HG03354 (cell line): ENCODE measurements around the gene HSF5.

Experiments used
- ATAC-seq: cut with Tn5 transposase; IDR thresholded peaks from one replicate; pipeline ENCODE4 v1.9.1; 2021; ENCODE audit warnings: mild to moderate bottlenecking; ENCODE audit not compliant: unreplicated experiment, poor library complexity, severe bottlenecking

HSF5 gene

GRCh38 chr17:58487589-58488427, at the start of gene HSF5:
Gene HSF5, minus strand, starts transcription at chr17:58488408. Its CDS starts 134 bp downstream, at chr17:58488274.
- ATAC-seq: peak; percentile 79

- ATAC-seq: no peak
These were observed 49.1 kb upstream of the HSF5 start for GRCh38 chr17:58537266-58537665.

- ATAC-seq: no peak
These were observed 48.3 kb upstream of the HSF5 start for GRCh38 chr17:58536542-58536941.

GRCh38 chr17:58535431-58535830, 47.2 kb upstream of the HSF5 start:
- ATAC-seq: no peak

GRCh38 chr17:58534901-58535421, 46.8 kb upstream of the HSF5 start:
- no peak for ATAC-seq

GRCh38 chr17:58534331-58534730, 46.1 kb upstream of the HSF5 start:
- ATAC-seq: no peak

GRCh38 chr17:58533616-58534188, 45.5 kb upstream of the HSF5 start:
- ATAC-seq: no peak

GRCh38 chr17:58532555-58532951, 44.3 kb upstream of the HSF5 start:
- ATAC-seq: no peak

- peak; percentile 54 for ATAC-seq
These were observed 43.7 kb upstream of the HSF5 start for GRCh38 chr17:58531661-58532554.

- no peak for ATAC-seq
These were observed 42.9 kb upstream of the HSF5 start for GRCh38 chr17:58531122-58531521.

GRCh38 chr17:58530655-58531054, 42.4 kb upstream of the HSF5 start:
- ATAC-seq: no peak

GRCh38 chr17:58529275-58529674, 41.1 kb upstream of the HSF5 start:
- no peak for ATAC-seq

GRCh38 chr17:58528443-58528842, 40.2 kb upstream of the HSF5 start:
- no peak for ATAC-seq

GRCh38 chr17:58527949-58528348, 39.7 kb upstream of the HSF5 start:
- ATAC-seq: no peak

- ATAC-seq: no peak
These were observed 39.1 kb upstream of the HSF5 start for GRCh38 chr17:58527306-58527705.

GRCh38 chr17:58525239-58525638, 37.0 kb upstream of the HSF5 start:
- no peak for ATAC-seq

GRCh38 chr17:58521680-58522079, 33.5 kb upstream of the HSF5 start:
- ATAC-seq: no peak

- no peak for ATAC-seq
These were observed 32.7 kb upstream of the HSF5 start for GRCh38 chr17:58520843-58521430.

GRCh38 chr17:58517928-58518609, 29.9 kb upstream of the HSF5 start:
- ATAC-seq: peak; percentile 83
